HG03196 (cell line): ENCODE results near the gene NEK9.

Experiments used
- ATAC-seq: cut with Tn5 transposase; IDR thresholded peaks from one replicate; pipeline ENCODE4 v1.9.1; 2021; ENCODE audit not compliant: unreplicated experiment

Gene NEK9

DNA sequence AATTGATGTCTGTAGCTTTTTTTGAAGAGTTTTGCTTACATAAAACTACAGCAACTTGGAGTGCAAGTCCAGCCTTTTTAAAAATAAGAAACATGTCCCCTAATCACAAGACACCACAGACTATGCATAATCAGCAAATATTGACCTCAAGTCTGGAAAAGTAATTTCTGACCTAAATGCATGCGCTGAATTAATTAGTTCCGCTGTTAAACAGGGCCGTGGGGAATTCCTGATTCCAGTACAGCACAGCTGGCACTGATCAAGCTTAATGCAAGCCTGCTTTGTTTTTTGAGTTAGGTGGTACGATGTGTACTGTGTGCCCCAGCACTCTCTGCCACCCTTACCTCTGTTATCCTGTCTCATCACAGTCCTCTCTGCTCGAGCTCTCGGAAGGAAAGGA, 84.8 kb downstream of the NEK9 start:
- ATAC-seq: no peak

DNA sequence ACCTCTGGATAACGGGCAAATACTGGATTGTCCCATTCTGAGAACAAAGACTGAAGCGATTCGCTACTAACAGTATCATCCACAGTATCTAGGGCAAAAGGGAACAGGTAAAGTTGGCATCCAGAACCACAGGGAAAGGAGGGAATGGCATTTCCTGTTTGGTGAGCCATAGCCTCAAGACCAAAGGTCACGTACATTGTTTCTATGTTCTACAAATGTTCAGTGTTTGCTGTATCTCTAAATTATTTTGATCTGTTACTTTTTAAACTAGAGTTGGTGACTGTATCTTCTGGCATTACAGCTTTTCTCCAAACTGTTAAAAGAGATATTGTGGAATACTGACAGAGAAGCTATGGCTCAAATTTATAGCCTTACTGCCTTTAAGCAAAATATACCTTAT, 85.2 kb downstream of the NEK9 start:
- no peak for ATAC-seq

DNA sequence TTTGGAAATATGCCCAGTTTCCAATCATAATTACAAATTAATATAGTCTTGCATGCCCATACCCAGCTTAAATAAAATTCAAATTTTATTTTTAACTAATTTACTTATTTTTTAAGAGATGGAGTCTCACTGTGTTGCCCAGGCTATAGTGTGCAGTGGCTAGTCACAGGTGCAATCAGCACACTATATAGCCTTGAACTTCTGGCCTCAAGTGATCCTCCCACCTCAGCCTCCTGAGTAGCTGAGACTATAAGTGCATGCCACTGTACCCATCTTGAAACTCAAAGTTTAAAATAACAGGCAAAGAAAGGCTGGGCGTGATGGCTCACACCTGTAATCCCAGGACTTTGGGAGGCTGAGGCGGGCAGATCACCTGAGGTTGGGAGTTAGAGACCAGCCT, 85.9 kb downstream of the NEK9 start:
- ATAC-seq: no peak

DNA sequence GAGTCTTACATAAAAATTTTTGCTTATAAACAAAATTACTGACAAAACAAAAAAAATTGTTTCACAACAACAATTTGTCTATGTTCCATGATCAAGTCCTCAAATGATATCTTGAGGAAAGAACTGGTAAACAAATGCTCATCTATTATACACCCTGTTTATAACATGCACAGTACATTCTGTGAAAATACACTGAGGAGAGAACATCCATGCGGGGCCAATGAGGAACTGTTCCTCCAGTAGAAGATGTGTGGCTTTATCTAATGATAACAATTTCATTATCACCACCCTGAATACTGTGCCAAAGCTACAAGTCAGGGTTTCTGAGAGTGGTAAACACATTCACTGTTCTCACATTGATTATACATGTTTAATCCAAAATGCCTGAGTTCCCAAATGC, 86.3 kb downstream of the NEK9 start:
- no peak for ATAC-seq

DNA sequence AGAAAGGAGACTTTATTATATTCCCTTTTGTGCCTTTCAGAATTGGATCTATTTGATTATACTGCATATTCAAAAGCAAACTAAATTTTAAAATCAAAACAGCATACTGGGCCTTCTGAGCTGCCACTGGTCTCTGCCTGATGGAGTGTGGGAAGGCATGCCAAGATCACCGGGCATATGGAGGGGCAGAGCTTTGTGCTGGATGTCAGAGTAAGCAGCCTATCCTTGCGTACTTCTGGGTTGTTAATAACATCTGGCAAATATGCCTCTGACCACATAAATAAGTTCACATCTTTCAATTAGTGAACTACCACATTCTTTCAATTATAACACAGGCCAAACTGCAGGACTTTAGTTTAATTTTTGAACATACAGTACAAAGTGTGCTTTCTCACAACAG, 93.9 kb downstream of the NEK9 start:
- ATAC-seq: no peak

DNA sequence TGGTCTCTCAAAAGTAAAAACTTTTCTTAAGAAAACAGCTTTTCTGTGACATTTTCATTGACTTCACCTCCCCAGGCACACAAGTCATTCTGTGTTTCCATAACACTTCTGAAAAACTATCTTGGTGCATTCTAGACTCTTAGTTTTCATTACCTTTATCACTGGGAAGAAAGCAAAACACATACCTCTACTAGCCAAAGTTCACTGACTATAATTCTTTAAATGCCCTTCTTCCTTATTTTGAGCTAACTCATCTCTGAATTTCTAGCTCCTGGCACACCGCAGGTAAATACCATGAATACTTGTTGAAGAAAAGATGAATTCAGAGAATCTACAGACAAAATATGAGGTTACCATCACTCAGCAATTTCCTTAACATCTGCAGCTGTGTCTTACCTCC, 96.7 kb downstream of the NEK9 start:
- ATAC-seq: no peak
